Type B pancreatic cell (in vitro differentiated cells): ENCODE measurements around the gene NR4A2. TPM values are rescaled to one million over a fixed set of nuclear protein-coding genes. Genes with fewer than 3 reads are reported as not detected.

Experiments
- DNase-seq: peaks from one replicate; pipeline ENCODE4 v3.0.0; 2021; ENCODE audit warnings: mixed read lengths; ENCODE audit not compliant: unreplicated experiment; ENCODE audit errors: extremely low spot score
- H3K27ac Mint-ChIP-seq: 2 replicates; pipeline ENCODE4 v1.8.0; 2021; ENCODE audit warnings: mild to moderate bottlenecking, mixed read lengths
- H3K27me3 Mint-ChIP-seq: 2 replicates; pipeline ENCODE4 v1.8.0; 2021; ENCODE audit warnings: mixed read lengths
- H3K36me3 Mint-ChIP-seq: 2 replicates; pipeline ENCODE4 v1.8.0; 2021; ENCODE audit warnings: mixed read lengths
- H3K4me1 Mint-ChIP-seq: one replicate; pipeline ENCODE4 v1.8.0; 2021; ENCODE audit warnings: mixed read lengths; ENCODE audit not compliant: unreplicated experiment
- H3K4me3 Mint-ChIP-seq: 2 replicates; pipeline ENCODE4 v1.8.0; 2021; ENCODE audit warnings: mild to moderate bottlenecking, mixed read lengths
- H3K9me3 Mint-ChIP-seq: 2 replicates; pipeline ENCODE4 v1.8.0; 2021; ENCODE audit warnings: mixed read lengths
- total RNA-seq: library from RNA; stranded (reverse); gene quantifications from 2 replicates; pipeline ENCODE4 v1.2.1, GENCODE V29; 2021; ENCODE audit warnings: low replicate concordance
- TF ChIP-seq, protein P1 (sequence below): fragments of 200-600 bp; sonication (generic); conservative IDR thresholded peaks from 2 replicates; pipeline ENCODE4 v1.5.0; 2021; ENCODE audit warnings: antibody characterized with exemption, mild to moderate bottlenecking

The NR4A2 gene
- total RNA-seq, 1 donor from 2014 or later = 4.4 TPM

DNA sequence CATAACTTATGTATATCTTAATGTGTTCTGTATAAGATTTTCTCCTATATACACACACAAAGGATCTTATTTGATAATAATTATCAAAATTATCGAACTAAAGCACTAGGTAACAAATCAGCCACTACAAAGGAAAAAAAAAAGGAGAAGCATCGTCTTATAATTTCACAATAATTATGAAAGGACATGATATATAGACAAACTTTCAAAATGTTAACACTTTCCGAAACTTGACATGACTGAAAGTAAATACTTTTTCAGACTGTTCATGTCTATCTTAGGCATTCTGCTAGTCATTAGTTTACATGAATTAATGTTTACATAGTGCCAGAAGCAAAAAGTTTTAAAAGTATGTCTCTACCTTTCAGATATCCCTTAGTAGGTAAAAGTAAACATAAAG is 7.3 kb upstream of the NR4A2 start:
- H3K27me3 Mint-ChIP-seq = peaks cover 5% of the 10 kb centered on the region
- H3K27ac Mint-ChIP-seq = no peak overlapping the region
- H3K4me1 Mint-ChIP-seq = peaks cover 38% of the 10 kb centered on the region
- H3K4me3 Mint-ChIP-seq = no peak overlapping the region
- H3K9me3 Mint-ChIP-seq = no peaks in the 10 kb centered on the region
- H3K36me3 Mint-ChIP-seq = no peaks in the 10 kb centered on the region
- TF ChIP-seq, protein P1, sequence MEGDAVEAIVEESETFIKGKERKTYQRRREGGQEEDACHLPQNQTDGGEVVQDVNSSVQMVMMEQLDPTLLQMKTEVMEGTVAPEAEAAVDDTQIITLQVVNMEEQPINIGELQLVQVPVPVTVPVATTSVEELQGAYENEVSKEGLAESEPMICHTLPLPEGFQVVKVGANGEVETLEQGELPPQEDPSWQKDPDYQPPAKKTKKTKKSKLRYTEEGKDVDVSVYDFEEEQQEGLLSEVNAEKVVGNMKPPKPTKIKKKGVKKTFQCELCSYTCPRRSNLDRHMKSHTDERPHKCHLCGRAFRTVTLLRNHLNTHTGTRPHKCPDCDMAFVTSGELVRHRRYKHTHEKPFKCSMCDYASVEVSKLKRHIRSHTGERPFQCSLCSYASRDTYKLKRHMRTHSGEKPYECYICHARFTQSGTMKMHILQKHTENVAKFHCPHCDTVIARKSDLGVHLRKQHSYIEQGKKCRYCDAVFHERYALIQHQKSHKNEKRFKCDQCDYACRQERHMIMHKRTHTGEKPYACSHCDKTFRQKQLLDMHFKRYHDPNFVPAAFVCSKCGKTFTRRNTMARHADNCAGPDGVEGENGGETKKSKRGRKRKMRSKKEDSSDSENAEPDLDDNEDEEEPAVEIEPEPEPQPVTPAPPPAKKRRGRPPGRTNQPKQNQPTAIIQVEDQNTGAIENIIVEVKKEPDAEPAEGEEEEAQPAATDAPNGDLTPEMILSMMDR = no peak
- no peak for DNase-seq

DNA sequence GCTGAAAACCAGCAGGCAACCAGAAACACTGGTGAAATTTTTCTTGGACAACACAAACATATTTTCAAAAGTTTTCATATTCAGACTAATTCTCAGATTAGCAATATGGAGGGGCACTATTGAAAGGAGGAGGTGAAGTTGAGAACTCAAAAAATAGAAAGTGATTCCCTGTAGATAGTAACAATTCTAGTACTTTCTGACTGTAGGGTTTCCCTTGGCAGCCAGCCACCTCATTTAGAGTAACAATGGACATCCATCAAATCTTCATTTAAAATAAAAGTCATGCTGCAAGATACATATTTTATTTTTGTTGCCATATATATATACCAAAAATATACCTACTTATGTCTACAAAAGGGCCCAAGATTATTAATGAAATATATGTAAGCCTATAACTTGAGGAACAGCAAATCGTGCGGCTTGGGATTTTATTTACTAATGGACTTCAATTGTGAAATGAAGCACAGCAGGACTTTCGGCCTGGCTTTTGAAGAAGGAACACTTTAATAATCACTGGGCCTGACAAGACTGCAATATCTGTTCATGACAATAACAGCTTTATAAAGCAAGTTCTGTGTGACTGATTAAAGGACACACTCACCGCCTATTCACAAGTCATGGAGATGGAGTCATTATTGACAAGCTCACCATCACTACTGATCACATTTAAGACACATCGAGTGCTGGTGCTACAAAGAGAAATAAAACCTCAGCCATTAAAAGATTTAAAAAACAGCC is 6.8 kb upstream of the NR4A2 start:
- Mint-ChIP-seq H3K36me3 (no peaks in the 10 kb centered on the region), H3K27ac (no peak overlapping the region), H3K4me1 (peaks cover 38% of the 10 kb centered on the region), H3K9me3 (no peaks in the 10 kb centered on the region), H3K27me3 (peaks cover 5% of the 10 kb centered on the region), H3K4me3 (no peak overlapping the region)
- no peak for DNase-seq
- TF ChIP-seq, protein P1 = no peak

DNA sequence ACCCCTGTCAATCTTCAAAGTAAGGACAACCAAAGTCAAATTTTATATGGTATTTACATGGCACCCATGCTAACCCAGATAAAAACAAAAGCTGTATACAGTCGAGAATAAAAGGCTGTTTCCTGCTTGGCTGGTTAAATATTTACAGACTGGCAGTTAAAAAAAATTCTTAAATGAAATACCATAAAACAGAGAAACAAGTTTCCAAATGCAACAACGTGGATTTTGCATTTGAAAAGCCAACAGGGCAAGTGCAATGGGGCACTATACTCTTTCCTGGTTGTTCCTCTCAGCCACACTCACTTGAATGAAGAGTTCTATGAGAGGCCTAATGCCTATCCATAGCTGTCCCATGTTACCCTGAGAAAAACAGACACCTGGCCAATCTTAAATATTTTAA is 6.1 kb upstream of the NR4A2 start:
- no peak for DNase-seq
- Mint-ChIP-seq H3K4me1 (peaks cover 39% of the 10 kb centered on the region), H3K27me3 (peaks cover 5% of the 10 kb centered on the region), H3K27ac (peak overlapping the region; percentile 48), H3K9me3 (no peaks in the 10 kb centered on the region), H3K36me3 (no peaks in the 10 kb centered on the region), H3K4me3 (no peak overlapping the region)
- TF ChIP-seq, protein P1 = no peak

DNA sequence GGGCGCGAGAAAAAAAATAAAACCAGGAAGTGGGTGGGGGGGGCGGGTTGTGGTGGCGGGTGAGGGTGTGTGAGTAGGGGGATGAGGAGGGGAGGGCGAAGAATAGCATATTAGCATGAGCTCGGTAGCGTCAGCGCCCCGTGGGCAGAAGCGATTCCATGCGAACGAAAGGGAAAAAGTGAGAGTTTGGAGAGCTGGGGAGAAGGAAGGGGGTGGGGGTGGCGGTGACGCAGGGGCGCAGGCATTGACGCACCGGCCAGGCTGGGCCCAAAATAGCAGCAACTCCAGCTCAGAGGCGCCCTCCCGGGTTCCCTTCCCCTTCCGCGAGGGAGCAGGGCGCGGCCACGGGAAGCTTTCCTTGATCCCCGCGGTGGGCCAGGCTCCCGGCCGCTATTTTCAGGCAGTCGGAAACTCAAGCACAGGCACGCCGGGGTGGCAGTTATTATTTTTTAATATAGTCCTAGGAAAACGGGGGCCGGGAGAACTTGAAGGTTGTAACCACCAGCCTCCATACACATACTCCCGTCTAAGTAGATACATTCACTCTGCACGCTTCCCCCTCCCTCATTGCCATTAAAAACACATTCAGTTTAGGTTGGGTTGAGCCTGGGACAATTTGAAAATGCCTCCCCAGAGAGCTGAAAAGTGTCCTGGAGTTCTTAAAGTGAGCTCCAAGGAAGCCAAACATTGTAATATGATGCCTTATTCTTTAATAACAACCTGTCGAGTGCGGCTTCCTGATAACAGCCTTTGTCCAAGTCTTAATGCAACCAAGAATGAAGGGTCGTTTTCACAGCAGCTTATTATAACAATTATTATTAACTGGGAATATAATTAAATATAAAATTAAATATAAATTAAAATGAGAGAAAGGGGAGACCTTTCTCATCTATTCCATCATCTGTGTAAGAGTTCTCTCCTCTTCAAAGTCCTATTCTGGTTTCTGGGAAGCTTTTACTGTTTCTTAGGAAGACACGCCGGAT is 2.3 kb upstream of the NR4A2 start:
- Mint-ChIP-seq H3K4me3 (peak overlapping the region; percentile 88), H3K4me1 (peaks cover 33% of the 10 kb centered on the region), H3K36me3 (peaks cover 3% of the 10 kb centered on the region), H3K27me3 (peaks cover 31% of the 10 kb centered on the region), H3K27ac (peak overlapping the region; percentile 100), H3K9me3 (no peaks in the 10 kb centered on the region)
- no peak for DNase-seq
- TF ChIP-seq, protein P1 = no peak

DNA sequence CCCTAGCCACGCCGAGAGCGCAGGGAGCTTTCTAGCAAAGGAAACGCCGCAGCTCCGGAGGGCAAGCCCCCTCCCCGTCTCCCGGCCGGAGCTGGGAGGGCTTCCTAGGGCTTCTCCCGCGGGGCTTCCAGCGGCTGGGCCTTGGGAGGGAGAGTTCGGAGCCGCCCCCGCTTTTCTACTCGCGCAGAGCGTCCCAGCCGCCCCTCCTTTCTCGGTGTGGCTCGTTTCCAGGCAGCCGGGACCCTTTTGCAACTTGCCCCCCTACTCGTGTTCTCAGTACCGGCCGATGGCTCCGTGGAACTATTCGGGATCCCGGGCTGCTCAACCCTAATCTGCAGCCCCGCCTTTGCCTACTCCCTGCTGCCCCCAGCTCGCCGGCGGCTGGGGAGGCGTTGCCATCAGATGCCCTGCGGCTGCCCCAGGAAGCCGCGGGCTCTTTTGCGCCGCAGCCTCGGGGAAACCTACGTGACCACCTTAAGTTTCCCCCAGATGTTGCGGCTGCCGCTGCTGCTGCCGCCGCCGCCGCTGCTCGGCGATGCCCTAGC is 1.5 kb upstream of the NR4A2 start:
- H3K27ac Mint-ChIP-seq = peak overlapping the region; percentile 100
- peak overlapping the region; percentile 88 for H3K4me3 Mint-ChIP-seq
- DNase-seq = no peak
- peaks cover 6% of the 10 kb centered on the region for H3K36me3 Mint-ChIP-seq
- peaks cover 36% of the 10 kb centered on the region for H3K27me3 Mint-ChIP-seq
- H3K9me3 Mint-ChIP-seq = no peaks in the 10 kb centered on the region
- H3K4me1 Mint-ChIP-seq = peaks cover 25% of the 10 kb centered on the region
- TF ChIP-seq, protein P1 = no peak
